SH-SY5Y (cell line): ENCODE measurements around the gene ADAMTS2.

Experiments
- GATA2 ChIP-seq: IDR thresholded peaks from 2 replicates; pipeline ENCODE4 v1.6.1; 2011; ENCODE audit warnings: mild to moderate bottlenecking, low read depth, low read length
- GATA3 ChIP-seq: IDR thresholded peaks from 2 replicates; pipeline ENCODE4 v1.6.1; 2011; ENCODE audit warnings: low read depth, mild to moderate bottlenecking, low read length, moderate library complexity

Gene ADAMTS2

GRCh38 chr5:179264783-179265513 lies 80.3 kb downstream of the ADAMTS2 start:
- no peak for TF ChIP-seq GATA2
- TF ChIP-seq GATA3, result no peak

- TF ChIP-seq GATA2 (no peak), GATA3 (no peak)
Measured at GRCh38 chr5:179264053-179264782, 81.0 kb downstream of the ADAMTS2 start.

- TF ChIP-seq GATA3 (no peak), GATA2 (no peak)
Measured at GRCh38 chr5:179263391-179264052, 81.7 kb downstream of the ADAMTS2 start.

GRCh38 chr5:179262126-179262920 lies 82.9 kb downstream of the ADAMTS2 start:
- no peak for TF ChIP-seq GATA2
- no peak for TF ChIP-seq GATA3

GRCh38 chr5:179261301-179262125 lies 83.7 kb downstream of the ADAMTS2 start:
- no peak for TF ChIP-seq GATA2
- no peak for TF ChIP-seq GATA3

- no peak for TF ChIP-seq GATA2
- TF ChIP-seq GATA3, result no peak
Measured at GRCh38 chr5:179260324-179261070, 84.8 kb downstream of the ADAMTS2 start.

- TF ChIP-seq GATA2 (no peak), GATA3 (no peak)
Measured at GRCh38 chr5:179259731-179260323, 85.4 kb downstream of the ADAMTS2 start.

- TF ChIP-seq GATA3, result no peak
- no peak for TF ChIP-seq GATA2
Measured at GRCh38 chr5:179258922-179259730, 86.1 kb downstream of the ADAMTS2 start.

GRCh38 chr5:179258001-179258921 lies 87.0 kb downstream of the ADAMTS2 start:
- TF ChIP-seq GATA3, result no peak
- no peak for TF ChIP-seq GATA2

- TF ChIP-seq GATA3 (no peak), GATA2 (no peak)
Measured at GRCh38 chr5:179257176-179257682, 88.0 kb downstream of the ADAMTS2 start.
